Measurements from ENCODE around the gene PSMB7. TPM values are rescaled to one million over a fixed set of nuclear protein-coding genes. Genes with fewer than 3 reads are reported as not detected.

The PSMB7 gene
- total RNA-seq, 1 donor from 2014 or later: 193 TPM

GRCh38 chr9:124443625-124444024, 28.4 kb upstream of the PSMB7 start:
- no peak overlapping the region for H3K4me3 ChIP-seq (ENCODE audit: low read depth, low read length)
- DNase-seq (ENCODE audit: low read depth): no peak
- no peak for TF ChIP-seq CTCF (conservative IDR thresholded peaks at IDR 0.05; ENCODE audit: low read depth, low read length)

- no peak for DNase-seq (ENCODE audit: low read depth)
- TF ChIP-seq CTCF (conservative IDR thresholded peaks at IDR 0.05; ENCODE audit: low read depth, low read length): no peak
These were observed 27.6 kb upstream of the PSMB7 start for GRCh38 chr9:124442826-124443225.

GRCh38 chr9:124442379-124442778, 27.1 kb upstream of the PSMB7 start:
- no peak for TF ChIP-seq CTCF (conservative IDR thresholded peaks at IDR 0.05; ENCODE audit: low read depth, low read length)
- DNase-seq (ENCODE audit: low read depth): no peak
- H3K4me3 ChIP-seq (ENCODE audit: low read depth, low read length): no peak overlapping the region

More at GRCh38 chr9:124442826-124443225, 27.6 kb upstream of the PSMB7 start:
- no peak overlapping the region for H3K4me3 ChIP-seq (ENCODE audit: low read depth, low read length)

DNA sequence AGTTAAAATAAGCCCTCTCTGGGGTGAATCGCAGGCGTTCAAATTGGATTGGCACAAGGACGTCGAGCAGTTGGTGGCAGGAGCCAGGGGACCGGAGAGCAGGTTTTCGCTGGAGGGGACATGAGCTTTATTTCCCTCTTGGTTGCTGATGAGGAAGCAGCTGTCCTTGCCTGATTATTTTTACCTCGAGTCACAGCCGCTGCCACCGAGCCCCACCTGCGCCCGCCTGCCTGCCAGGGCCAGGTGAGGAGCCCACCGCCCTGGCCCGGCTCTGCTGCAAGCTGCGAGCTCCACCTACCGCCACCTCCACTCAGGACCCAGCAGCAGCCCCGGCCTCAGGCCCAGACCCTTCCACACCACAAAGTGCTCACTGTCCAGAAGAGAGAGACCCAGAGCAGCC, 26.0 kb upstream of the PSMB7 start:
- DNase-seq (ENCODE audit: low read depth): no peak
- TF ChIP-seq CTCF (conservative IDR thresholded peaks at IDR 0.05; ENCODE audit: low read depth, low read length): no peak
- H3K4me3 ChIP-seq (ENCODE audit: low read depth, low read length): no peak overlapping the region

GRCh38 chr9:124440786-124441185, 25.5 kb upstream of the PSMB7 start:
- TF ChIP-seq CTCF (conservative IDR thresholded peaks at IDR 0.05; ENCODE audit: low read depth, low read length): no peak
- DNase-seq (ENCODE audit: low read depth): no peak
- no peak overlapping the region for H3K4me3 ChIP-seq (ENCODE audit: low read depth, low read length)

- no peak for TF ChIP-seq CTCF (conservative IDR thresholded peaks at IDR 0.05; ENCODE audit: low read depth, low read length)
- H3K4me3 ChIP-seq (ENCODE audit: low read depth, low read length): no peak overlapping the region
- DNase-seq (ENCODE audit: low read depth): no peak
These were observed 24.5 kb upstream of the PSMB7 start for GRCh38 chr9:124439686-124440243.

GRCh38 chr9:124439086-124439485, 23.8 kb upstream of the PSMB7 start:
- H3K4me3 ChIP-seq (ENCODE audit: low read depth, low read length): no peak overlapping the region
- no peak for DNase-seq (ENCODE audit: low read depth)
- no peak for TF ChIP-seq CTCF (conservative IDR thresholded peaks at IDR 0.05; ENCODE audit: low read depth, low read length)
